GM03348 (cell line): ENCODE data around the gene AHDC1.
A peak's percentile ranks its signal among the peaks of the same experiment; 100 is the strongest.
"Not testable (repeated sequence)": the region's sequence is repeated elsewhere in the genome, so short reads cannot be mapped to it uniquely, and the experiment has no call there.

Experiments used
- DNase-seq: peaks from one replicate; pipeline ENCODE4 v3.0.0; 2012; ENCODE audit warnings: low spot score

AHDC1 gene, protein sequence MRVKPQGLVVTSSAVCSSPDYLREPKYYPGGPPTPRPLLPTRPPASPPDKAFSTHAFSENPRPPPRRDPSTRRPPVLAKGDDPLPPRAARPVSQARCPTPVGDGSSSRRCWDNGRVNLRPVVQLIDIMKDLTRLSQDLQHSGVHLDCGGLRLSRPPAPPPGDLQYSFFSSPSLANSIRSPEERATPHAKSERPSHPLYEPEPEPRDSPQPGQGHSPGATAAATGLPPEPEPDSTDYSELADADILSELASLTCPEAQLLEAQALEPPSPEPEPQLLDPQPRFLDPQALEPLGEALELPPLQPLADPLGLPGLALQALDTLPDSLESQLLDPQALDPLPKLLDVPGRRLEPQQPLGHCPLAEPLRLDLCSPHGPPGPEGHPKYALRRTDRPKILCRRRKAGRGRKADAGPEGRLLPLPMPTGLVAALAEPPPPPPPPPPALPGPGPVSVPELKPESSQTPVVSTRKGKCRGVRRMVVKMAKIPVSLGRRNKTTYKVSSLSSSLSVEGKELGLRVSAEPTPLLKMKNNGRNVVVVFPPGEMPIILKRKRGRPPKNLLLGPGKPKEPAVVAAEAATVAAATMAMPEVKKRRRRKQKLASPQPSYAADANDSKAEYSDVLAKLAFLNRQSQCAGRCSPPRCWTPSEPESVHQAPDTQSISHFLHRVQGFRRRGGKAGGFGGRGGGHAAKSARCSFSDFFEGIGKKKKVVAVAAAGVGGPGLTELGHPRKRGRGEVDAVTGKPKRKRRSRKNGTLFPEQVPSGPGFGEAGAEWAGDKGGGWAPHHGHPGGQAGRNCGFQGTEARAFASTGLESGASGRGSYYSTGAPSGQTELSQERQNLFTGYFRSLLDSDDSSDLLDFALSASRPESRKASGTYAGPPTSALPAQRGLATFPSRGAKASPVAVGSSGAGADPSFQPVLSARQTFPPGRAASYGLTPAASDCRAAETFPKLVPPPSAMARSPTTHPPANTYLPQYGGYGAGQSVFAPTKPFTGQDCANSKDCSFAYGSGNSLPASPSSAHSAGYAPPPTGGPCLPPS (N-terminal part only)

DNA sequence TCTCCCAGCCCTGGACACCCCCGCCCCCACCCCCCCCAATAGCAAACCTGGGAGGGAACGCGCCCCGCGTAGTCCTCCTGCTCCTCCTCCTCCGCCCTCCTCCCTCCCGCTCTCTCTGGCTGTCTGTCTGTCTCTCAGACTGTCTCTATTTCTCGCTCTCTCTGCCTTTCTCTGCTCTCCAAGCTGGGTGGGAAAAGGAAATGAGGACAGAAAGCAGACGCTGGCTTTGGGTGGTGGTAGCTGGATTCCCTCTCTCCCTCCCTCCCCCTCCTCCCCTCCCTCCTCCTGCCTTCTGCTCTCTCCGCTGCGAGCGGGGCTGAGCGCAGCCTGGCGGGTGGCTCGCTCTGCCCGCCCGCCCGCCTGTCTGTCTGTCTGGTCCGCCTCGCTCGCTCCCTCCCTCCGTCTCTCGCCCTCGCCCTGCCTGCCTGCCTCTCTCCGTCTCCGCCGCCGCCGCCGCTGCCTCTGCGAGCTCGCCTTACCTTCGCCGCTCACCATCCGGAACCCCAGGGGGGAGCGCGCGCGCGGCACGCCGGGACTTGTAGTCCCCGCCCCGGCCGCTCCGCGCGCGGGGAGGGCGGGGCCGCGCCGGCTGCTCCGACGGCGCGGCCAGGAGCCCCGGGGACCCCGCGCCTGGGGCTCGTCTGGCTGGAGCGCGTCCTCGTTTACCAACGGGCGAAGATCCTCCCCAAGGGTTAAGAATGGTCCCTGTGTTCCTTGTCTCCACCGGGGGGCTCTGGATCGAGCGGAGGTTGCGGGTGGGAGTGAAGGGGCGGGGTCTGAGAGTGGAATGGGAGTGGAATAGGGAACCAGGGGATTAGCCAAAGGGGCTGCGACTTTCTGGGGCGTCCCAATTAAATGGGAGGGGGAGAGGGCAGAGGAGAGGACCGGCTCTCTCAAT lies at the start of gene AHDC1:
AHDC1 (minus strand) TSS at position 464 of the 898 bp plus-strand sequence. CDS start 52,029 bp downstream, outside the sequence.
- DNase-seq, result peak; percentile 97

DNA sequence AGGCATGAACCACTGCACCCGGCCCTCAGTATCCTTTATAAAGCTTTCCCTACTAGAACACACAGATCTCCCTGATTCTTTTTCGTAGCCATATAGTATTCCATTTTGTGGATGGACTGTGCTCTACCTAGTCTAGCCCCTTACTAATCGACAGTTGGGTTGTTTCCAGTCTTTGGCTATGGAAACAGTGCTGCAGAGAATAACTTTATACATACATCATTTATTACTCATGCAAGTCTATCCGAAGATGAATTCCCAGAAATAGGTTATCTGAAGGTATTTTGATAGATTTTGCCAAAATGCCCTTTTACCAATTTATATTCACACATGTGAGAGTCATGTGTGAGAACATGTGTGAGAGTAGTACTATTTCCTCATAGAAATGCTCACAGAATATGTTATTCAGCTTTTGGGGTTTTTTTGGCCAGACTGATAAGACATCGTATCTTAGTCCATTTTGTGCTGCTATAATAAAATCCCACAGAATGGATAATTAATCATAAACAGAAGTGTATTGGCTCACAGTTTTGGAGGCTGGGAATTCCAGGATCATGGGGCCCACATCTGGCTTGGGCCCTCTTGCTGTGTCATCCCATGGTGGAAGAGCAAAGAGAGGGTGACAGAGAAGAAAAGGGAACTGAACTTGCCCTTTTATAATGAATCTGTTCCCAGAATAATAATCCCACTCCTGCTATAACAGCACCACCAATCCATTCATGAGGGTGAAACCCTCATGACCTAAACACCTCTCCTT lies 48.3 kb upstream of the AHDC1 start:
- no peak for DNase-seq

DNA sequence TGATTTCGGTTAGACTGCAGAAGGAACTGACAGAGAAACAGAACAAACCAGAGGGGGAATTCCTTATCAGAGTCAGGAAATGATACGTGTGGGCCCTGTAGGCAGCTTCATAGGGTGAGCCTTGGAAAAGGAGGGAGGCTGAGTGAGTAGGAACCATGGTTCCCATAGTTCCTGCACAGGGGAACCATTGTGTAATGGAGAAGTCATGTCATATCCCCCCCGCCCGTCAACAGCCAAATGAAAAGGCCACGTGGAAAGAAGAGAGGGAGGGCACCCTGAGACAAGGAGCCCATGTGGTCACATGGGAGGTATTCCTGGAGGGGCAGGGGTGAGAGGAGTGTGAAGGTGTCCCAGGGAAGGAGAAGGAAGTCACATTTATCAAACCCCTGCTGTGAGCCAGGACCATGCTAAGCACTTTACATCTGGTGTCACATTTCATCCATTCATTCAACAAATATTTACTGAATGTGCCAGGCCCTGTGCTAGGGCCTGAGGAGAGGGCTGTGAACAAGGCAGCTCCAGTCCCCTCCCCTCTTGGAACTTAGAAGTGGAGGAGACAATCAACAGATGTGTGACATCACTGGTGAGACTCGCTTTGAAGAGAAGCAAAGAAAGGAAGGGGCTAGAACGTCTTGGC lies 46.7 kb upstream of the AHDC1 start:
- DNase-seq, result peak; percentile 50

DNA sequence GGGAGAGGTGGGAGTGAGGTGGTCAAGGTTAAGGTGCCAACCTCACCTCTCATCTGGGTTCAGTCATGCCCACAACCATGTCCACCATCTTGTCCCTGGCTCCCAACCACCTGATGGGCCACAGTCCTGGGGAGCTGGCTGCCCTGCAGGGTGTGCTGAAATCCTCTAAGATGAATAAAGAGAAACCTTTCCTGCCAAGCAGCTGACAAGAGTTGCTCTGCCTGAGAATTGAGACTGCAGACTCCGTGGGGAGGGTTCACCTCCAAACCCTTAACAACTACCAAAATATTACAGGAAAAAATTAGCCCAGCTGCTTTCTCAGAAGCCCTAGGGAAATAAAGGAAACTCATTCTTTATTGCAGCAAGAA lies 46.2 kb upstream of the AHDC1 start:
- no peak for DNase-seq

DNA sequence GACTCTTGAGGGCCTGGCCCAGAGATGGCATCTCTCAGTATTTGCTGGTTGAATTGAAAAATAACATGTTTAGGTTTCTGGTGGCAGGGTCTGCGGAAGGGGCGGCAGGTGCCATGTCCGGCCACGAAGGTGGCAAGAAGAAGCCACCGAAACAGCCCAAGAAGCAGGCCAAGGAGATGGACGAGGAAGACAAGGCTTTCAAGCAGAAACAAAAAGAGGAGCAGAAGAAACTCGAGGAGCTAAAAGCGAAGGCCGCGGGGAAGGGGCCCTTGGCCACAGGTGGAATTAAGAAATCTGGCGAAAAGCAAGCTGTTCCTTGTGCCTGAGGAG lies 45.3 kb upstream of the AHDC1 start:
- DNase-seq, result no peak

DNA sequence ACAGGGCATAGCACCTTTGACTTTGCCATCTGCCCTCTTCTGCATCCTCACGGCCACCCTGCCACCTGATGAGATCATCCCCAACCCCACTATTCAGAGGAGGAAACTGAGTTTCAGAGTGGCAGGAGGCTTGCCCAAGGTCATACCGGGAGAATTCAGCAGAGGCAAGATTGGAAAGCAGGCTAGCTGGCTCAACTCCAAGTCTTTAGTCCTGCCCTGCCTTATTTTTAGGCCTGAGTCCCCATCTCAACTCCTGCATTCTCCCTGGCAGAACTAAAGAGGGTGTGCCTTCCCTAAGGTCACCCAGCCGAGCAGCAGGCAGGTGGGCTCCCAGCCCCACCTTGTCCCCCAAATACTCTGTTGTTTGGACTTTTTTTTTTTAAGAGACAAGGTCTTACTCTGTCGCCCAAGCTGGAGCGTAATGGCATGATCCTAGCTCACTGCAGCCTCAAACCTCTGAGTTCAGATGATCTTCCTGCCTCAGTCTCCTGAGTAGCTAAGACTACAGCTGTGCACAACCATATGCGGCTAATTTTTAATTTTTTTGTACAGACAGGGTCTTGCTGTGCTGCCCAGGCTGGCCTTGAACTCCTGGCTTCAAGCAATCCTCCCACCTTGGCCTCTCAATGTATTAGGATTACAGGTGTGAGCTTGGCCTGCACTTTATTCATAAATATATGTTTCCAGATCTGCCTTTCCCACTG lies 44.8 kb upstream of the AHDC1 start:
- no peak for DNase-seq

DNA sequence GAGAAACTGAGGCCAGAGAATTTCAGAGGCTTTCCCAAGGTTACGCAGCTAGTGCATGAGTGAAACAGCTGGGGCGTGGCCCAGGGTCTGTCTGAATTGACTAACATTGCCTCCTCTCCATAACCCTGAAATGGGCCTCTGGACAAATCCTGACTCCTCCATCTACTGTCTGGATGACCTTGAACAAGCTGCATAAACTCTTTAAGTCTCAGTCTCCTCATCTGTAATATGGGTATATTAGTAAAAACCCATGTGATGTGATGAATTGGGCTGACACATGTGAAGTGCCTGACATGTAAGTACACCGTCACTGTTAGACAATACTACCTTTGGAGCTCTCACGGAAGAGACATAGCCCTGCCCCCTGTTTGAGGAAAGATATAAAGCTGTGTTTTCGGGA lies 43.4 kb upstream of the AHDC1 start:
- no peak for DNase-seq

DNA sequence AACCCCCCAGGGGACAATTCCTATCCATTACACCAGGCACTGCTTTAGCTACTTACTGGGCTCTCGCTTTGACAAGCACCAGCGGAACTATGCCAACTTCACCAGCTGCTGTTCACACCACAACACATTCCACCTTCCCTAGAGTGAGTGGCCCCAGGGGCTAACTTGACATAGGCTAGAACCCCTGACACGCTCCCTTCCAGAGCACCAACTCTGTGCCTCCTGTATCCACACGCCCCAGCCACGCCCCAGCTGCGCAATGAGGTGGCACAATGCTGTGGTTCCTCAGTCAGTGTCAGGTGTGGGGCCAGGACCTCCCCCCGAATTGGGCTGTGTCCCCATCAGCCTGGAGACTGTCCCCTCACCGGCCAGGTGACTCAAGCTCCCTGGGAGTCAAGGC lies 42.7 kb upstream of the AHDC1 start:
- no peak for DNase-seq

DNA sequence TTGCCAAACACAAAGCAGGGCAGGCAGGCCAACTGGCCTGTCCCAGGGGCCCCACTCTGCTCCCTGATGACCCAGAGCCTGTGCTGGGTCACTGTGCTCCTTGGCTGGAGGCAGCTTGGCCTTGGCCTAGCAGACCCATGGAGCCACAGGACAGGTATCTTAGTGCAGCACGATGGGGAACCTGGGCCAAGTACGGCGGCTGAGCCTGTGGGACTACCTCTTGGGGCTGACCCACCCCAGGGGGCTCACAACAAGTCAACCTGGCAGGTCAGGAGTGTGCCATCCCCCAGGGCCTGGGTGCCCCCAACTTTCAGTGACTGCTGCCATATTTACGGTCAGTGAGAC lies 41.1 kb upstream of the AHDC1 start:
- no peak for DNase-seq

DNA sequence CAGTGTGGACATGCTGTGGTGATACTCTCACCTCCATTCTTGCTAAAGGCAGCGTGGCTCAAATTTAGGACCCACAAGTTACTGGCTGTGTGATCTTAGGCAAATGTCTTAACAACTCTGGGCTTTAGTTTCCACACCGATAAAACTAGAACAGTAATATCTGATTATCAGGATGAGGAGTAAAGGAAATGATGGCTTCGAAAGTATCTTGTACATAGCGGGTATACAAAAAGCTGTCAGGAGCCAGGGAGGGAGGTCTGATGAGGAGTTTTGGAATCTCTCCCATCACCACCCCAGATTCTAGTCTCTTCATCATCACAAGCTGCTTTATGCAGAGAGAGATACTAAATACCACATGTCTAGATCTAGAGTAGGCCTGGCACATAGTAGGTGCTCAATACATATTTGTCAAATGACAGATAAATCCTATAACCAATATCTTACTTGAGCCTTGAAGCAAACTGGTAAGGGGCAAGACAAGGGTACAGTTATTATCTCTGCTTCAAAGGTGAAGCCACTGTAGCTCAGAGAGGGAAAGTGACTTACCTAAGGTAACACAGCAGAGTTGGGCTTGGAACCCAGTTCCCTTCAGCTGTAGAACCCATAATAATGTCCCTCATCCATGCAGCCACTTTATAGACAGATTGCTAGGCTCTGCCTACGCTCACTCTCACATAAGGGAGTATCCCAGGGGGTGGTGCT lies 40.6 kb upstream of the AHDC1 start:
- DNase-seq, result no peak

DNA sequence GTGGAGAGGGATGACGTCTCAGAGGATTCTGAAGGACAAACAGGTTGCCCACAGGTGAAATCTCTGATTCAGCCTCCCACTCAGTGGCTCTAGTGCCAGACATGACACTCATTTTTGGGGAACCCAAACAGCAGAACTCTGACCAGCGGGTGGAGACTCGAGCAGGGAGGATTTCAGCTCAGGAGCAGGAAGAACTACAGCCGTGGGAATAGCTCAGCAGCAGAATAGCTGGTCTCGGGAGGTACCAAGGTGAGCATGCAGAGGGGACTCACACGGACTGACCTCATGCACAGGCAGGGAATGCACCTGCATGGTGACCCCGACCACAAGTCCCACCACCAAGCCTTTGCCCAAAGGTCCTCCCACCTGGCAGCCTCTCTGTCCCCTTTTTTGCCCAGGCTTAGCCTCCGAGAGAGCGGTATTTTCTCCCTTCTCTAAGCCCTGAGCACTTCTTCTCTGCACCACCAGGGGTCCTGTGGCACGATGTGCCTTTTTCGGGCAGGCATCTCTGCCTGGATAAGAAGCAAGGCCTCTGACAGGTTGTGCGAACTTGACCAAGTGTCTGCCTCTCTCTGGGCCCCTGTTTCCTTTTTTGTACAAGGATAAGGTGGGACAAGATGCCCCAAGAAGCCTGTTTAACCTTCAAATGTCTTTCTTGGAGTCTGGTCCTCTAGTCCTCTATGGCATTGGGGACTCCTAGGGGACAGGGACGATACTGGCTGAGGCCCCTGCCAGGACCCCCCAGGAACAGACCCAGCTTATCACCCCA lies 39.8 kb upstream of the AHDC1 start:
- DNase-seq, result peak; percentile 83

DNA sequence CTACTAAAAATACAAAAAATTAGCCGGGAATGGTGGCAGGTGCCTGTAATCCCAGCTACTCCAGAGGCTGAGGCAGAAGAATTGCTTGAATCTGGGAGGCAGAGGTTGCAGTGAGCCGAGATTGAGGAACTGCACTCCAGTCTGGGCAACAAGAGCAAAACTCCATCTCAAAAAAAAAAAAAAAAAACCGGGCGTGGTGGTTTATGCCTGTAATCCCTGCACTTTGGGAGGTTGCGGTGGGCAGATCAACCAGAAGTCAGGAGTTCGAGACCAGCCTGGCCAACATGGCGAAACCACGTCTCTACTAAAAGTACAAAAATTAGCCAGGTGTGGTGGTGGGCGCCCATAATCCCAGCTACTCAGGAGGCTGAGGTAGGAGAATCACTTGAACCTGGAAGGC lies 36.6 kb upstream of the AHDC1 start:
- DNase-seq, result not testable (repeated sequence)

DNA sequence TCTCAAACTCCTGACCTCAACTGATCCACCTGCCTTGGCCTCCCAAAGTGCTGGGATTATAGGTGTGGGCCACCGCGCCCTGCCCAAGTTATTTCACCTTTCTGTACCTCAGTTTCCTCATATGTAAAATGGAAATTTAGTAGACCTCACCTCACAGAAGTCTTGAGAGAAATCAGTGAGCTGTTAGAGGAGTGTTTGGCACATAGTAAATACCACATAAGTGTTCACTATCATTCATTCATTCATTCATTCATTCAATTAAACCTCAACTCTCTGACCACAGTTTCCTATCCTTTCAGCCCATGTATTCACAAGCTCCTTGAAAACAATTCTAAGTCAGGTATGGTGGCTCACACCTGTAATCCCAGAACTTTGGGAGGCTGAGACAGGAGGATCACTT lies 34.9 kb upstream of the AHDC1 start:
- no peak for DNase-seq

DNA sequence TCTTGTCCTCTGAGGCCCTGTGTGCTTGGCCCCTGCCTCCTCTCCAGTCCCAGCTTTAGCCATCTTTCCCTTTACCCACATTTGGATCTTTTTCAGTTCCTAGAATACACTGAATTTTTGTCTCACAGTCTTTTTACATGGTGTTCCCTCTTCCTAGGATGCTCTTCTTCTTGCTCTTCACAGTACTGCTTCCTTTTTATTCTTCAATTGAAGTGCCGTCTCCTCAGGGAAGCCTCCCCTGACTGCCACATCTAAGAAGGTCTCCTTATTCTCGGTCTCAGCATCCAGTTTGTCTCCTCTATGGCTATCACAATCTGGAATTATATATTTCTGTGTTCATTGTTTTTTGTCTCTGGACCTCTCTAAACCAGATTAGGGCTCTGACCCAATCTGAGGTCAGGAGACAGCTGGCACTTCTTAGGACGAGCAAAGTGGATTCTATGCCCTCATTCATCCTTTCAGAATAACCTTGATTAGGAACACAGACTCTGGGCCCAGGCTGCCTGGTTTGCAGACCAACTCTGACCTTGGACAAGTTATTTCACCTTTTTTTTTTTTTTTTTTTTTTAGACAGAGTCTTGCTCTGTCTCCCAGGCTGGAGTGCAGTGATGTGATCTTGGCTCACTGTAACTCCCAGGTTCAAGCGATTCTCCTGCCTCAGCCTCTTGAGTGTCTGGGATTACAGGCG lies 34.2 kb upstream of the AHDC1 start:
- DNase-seq, result no peak

DNA sequence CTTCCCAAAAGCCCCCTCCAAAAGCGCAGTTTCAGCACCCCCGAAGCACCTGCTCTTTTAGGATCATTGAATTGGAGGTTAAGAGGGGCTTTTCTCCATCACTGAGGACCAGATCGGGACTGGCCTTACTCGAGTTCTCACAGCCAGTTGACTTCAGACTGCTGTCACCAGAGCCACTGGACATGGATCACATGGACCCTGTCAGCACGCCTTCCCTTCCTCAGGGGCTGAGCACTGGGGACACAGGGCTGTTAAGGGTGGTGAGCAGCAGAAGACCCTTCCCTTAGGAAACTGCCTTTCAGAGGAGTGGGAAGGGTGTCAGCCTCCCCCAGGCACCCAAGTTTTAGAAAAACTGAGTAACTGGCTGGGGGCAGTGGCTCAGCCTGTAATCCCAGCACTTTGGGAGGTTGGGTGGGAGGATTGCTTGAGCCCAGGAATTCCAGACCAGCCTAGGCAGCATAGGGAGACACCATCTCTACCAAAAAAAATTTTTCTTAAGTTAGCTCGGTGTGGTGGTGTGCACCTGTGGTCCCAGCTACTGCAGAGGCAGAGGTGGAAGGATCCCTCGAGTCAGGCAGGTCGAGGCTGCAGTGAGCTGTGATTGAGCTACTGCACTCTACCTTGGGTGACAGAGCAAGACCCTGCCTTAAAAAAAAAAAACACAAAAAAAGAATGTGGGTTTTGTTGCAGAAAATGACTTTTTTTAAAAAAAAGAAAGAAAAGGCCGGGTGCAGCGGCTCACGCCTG lies 31.6 kb upstream of the AHDC1 start:
- DNase-seq, result no peak

DNA sequence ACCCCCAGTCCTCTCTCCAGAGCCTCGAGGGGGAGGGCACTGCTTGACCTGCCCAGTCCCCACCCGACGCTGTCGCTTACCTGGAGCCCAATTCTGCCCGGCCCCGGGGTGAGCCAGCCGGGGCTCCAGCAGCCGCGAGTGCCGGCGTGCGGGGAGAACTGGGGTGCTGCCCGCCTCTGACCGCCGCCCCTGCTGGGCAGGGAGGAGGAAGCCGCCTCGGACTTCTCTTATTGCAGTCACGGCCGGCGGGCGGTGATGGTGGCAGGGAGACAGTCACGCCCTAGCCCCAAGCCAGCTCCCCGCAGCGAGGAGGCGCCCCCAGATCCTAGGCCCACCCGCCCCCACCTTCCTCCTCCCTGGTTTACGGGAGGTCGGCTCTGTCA lies 31.0 kb upstream of the AHDC1 start, which contains the start of gene FGR:
FGR (minus strand) TSS at position 201 of the 383 bp plus-strand sequence. CDS start 11,269 bp downstream, outside the sequence.
- no peak for DNase-seq
